HG02870 (cell line): ENCODE measurements around the gene TACR3.
"Not testable (repeated sequence)": the region's sequence is repeated elsewhere in the genome, so short reads cannot be mapped to it uniquely, and the experiment has no call there.

Experiments
- ATAC-seq: cut with Tn5 transposase; IDR thresholded peaks from one replicate; pipeline ENCODE4 v1.9.1; 2021; ENCODE audit warnings: mild to moderate bottlenecking, moderate library complexity; ENCODE audit not compliant: unreplicated experiment

The TACR3 gene, protein sequence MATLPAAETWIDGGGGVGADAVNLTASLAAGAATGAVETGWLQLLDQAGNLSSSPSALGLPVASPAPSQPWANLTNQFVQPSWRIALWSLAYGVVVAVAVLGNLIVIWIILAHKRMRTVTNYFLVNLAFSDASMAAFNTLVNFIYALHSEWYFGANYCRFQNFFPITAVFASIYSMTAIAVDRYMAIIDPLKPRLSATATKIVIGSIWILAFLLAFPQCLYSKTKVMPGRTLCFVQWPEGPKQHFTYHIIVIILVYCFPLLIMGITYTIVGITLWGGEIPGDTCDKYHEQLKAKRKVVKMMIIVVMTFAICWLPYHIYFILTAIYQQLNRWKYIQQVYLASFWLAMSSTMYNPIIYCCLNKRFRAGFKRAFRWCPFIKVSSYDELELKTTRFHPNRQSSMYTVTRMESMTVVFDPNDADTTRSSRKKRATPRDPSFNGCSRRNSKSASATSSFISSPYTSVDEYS

DNA sequence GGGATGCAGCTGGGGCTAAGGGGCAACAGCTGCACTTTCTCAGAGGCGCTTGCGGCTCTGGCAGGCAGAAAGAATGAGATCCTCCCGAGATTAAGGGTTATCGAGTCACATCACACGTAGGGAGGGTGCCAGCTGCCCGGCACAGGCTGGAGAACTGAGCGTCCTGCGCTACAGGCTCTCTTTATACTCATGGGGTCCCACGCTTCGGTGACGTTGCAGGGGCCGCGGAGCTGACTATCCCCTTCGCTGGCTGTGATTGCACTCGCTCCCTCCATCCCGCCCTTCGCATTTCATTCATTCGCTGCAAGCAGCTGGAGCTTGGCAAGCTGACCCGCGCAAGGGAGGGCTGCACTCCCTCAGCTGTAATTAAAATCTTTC is at the start of gene TACR3:
Gene TACR3, minus strand, starts transcription at position 156 of the 378 bp plus-strand sequence. CDS start 310 bp downstream, outside the sequence.
- ATAC-seq = no peak

DNA sequence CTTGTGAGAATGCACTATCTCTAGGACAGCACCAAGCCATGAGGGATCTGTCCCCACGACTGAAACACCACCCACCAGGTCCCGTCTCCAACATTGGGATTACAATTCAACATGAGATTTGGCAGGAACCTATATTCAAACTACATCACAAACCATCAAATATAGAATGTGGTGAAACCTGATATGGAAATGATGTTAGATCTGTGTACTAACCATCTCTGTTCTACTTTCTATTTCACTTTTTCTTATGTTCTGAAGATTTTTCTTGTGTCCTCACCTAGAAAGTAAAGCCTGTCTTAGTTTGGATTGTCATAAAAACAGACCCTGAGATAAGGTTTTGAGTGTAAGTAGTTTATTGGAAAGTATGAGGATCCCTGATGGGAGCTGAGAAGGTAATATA is 37.8 kb upstream of the TACR3 start:
- no peak for ATAC-seq

DNA sequence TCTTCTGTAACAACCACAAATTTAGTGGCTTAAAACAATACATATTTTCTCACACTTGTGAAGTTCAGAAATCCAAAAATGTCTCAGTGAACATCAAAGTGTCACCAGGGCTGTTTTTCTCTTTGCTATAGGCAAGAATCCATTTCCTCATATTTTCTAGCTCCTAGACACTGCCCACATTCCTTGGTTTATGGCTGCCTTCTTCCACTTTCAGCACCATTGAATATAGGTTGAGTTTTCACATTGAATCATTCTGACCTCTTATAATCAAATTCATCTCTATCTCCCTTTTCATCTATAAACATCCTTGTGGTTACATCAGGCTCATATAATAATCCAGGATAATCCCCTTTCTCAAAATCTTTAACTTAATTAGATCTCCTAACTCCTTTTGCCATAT is 37.0 kb upstream of the TACR3 start:
- ATAC-seq = no peak

DNA sequence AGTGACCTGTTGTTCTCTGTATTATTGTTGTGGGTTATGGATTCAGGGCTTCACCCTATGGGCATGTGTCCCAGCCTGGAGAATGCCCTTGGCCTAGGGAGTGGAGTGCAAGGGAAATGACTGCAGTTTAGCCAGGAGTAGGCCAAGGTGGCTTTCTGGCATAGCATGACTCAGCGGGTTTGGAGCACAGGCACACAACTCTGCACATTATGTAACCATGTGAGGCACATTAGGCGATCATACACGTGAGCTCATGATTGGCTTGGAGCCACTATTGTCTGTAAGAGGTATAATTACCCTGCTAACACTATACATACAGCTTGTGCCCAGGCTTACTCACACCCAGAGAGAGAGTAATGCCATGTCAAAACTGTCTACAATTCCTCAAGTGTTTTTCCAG is 35.1 kb upstream of the TACR3 start:
- ATAC-seq = no peak

DNA sequence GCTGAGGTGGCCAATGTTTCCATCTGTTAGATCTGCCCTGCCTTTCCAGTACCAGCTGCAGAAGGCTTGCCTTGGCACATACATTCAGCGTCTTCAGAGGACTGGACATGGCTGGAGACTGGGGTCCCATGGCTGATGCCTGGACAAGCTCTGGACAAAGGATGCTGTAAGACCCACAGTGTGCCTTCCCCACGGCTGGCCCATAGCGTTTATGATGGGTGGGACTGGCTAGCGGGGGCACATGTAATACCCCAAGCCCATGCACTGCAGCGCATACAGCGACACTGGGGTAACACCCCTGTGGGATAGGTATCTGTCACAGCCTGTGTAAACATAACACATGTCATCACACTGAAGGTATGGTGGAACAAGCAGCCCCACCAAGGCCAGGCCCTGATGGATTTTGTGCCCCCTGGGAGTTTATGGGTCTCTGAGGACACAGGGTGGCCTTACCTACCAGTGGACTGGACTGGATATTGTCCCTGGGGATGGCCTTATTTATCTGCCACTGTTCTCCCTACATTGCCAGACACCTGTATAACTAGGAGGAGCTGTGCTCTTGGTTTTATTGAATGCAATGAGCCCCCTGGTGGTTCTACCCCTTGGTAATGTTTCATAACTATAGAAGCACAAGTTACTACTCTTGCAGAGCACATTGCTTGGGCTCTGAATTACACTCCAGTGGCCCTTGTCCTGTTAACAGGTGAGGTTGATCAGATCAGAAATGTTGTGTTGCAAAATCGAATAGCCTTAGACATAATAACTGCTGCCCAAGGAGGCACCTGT is 34.3 kb upstream of the TACR3 start:
- ATAC-seq = no peak

DNA sequence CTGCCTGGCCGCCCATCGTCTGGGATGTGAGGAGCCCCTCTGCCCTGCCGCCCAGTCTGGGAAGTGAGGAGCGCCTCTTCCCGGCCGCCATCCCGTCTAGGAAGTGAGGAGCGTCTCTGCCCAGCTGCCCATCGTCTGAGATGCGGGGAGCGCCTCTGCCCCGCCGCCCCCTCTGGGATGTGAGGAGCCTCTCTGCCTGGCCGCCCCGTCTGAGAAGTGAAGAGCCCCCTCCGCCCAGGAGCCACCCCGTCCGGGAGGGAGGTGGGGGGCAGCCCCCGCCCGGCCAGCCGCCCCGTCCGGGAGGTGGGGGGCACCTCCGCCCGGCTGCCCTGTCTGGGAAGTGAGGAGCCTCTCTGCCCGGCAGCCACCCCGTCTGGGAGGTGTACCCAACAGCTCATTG is 3.4 kb upstream of the TACR3 start:
- not testable (repeated sequence) for ATAC-seq

DNA sequence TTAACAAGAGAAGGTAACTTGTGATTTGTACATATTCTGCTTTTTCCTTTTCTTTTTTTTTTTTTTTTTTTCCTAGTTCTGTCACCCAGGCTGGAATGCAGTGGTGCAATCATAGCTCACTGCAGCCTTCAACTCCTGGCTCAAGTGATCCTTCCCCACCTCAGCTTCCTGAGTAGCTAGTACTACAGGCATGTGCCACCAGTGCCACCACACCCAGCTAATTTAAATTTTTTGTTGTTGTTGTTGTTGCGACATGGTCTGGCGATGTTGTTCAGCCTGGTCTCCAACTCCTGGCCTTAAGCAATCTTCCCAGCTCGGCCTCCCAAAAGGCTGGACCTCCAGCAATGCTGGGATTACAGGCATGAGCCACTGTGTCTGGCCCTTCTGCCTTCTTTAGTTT is 1.5 kb upstream of the TACR3 start:
- ATAC-seq = no peak

DNA sequence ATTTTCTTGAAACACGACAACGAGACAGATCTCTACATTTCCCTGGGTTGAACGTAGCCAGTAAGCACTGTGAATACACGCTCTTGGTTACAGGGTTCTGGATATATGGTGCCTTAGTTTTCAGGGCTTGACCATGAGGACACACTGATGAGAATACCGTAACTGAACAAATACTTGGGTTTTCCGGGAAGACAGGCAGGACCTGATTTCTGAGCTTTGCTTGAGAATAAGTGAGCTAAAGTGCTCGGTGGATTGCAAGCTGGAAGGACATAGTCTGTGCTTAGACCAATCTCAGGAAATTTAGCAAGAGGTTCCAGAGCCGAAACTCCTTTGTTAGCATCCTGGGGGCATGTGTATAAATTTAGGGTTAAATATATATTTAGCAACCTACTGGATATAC is 876 bp upstream of the TACR3 start:
- no peak for ATAC-seq

DNA sequence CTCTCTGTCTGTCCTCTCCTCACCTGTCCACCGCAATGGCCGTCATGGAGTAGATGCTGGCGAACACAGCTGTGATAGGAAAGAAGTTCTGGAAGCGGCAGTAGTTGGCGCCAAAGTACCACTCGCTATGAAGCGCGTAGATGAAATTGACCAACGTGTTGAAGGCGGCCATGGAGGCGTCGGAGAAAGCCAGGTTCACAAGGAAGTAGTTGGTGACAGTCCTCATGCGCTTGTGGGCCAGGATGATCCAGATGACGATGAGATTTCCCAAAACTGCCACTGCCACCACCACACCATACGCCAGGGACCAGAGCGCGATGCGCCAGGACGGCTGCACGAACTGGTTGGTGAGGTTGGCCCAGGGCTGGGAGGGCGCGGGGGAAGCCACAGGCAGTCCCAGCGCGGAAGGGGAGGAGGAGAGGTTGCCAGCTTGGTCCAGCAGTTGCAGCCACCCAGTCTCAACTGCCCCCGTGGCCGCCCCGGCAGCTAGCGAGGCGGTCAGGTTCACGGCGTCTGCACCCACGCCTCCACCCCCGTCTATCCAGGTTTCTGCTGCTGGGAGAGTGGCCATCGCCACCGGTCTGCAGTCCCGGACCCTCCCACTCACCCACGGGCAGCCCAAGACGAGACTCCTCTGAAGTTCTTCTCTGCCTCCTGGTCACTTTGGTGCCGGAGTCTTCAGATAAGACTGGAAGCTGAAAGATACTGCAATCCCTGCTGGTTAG is 518 bp downstream of the TACR3 start:
- no peak for ATAC-seq

DNA sequence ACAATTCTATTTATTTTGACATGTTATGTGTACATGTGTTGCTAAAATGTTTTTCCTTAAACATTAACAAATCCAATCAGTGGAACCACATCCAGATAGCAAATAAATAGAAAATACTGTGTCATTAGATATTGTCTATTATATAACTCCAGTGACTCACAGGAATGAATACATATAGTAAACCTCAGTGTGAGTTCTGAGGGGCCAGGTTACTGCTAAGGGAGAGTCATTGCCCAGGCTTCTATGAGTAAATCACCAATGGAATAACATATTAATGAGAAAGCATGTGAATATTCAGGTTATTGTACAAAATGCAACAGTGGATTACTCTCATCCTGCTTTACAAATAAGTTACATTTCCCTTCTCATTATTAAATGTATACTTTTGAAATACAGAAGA is 27.2 kb downstream of the TACR3 start:
- ATAC-seq = no peak

DNA sequence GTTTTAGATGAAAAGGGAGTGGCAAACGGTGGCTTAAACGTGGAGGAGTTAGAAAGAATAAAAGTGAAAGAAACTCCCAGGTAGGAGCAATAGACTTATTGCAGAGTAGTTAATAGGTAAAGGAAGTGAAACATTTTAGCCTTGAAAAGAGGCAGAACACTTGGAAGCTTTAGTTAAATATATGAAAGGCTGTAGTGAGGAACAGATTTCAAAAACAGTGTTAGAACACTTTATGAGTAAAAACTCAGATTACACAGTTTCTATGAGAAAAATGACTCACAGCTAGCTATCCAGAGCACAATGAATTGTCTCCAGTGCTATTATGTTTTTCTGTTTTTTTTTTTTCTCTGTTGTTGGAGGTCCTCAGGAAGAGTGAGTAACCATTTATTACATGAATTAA is 45.8 kb downstream of the TACR3 start:
- no peak for ATAC-seq

DNA sequence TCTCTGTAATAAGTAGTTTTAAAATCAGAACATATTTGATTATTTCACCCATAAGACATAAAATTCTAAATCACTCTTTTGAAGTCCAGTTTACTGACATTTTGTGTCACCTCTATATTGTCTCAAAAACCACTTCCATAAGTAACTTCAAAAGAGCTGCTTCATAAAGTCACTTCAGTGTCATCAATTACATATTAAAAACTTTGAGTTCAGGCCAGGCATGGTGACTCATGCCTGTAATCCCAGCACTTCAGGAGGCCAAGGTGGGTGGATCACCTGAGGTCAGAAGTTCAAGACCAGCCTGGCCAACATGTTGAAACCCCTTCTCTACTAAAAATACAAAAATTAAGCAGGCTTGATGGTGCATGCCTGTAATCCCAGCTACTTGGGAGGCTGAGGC is 53.0 kb downstream of the TACR3 start:
- not testable (repeated sequence) for ATAC-seq

DNA sequence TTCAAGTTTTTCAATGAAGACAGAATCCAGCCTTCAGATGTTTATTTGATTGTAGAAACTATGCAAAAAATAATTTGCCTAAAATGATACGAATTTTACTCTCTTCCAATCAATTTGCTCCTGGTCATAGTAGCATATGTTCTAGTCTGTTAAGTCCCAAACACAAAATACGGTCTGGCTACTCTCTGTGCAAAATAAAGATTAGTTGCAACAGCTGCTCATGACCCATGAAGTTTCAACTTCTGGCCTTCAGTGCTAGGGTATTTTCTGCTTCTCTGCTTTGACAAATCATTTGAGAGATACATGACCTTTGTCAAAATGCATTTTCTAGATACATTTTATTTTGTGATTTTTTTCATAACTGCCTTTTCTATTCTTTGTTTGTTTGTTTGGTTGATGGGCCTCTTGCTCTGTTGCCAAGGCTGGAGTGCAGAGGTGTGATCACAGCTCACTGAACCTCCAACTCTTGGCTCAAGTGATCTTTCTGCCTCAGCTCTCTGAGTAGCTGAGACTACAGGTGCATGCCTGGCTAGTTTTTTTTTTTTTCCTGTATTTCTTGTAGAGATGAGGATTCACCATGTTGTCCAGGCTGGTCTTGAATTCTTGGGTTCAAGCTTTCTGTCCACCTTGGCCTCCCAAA is 55.2 kb downstream of the TACR3 start:
- no peak for ATAC-seq

DNA sequence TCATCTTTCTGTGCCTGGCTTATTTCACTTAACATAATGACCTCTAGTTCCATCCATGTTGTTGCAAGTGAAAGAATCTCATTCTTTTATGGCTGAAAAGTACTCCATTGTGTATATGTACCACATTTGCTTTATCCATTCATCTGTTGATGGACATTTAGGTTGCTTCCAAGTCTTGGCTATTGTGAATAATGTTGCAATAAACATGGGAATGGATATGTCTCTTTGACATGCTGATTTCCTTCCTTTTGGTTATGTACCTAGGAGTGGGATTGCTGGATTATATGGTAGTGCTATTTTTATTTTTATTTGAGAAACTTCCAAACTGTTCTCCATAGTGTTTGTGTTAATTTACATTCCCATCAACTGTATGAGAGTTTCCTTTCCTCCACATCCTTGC is 71.2 kb downstream of the TACR3 start:
- no peak for ATAC-seq

DNA sequence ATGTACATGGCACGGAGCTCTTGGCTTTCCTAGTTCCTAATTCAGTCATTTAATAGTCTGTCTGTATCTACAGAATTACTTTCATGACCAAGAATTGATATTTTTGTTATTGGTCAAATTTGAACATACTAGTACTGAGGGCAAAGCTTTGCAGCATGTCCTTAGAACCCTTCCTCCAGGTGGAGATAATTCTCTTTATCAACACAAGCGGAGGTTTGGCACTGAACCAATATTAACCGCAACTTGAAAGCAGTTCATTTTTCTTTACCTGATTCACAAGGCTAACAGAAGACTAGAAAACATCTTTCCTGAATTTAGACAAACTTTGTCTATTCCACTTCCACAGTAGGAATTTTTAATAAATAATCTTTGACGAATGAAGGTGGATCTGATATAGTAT is 73.8 kb downstream of the TACR3 start:
- ATAC-seq = no peak

DNA sequence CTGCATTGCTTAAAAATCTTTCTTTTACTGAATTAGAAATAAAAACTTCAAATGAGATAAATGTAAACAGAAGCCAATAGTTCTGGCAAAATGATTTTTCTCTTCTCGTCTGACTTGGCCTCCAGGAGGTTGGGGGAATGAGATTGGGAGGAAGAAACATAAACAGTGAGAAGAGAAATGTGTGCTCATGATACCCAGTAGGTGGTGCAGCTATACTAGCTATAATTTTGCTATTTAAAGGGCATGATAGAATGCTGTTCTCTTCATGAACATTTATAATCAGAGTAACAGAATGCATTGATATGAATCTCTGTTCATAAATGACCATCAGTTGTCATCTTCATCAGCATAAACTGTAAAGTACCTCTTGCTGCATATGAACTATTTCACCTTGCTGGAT is 85.5 kb downstream of the TACR3 start:
- no peak for ATAC-seq

DNA sequence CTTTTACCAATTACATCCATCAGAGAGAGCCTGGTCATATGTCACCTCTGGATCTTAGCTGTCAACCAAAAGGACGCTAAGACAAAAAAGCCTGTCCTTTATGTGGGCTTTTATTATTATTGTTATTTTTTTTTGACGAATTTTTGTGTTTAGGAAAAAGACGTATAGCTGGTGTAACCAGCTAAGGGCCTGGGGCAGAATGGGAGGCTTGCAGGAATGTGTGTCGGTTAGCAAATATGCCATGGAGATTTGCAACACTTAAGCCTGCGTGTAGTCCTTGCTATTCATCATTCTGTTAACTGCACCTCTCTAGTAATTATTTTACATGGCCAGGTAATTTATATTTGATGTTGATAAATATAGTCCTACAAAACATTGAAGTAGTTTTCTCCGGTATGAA is 93.5 kb downstream of the TACR3 start:
- no peak for ATAC-seq

DNA sequence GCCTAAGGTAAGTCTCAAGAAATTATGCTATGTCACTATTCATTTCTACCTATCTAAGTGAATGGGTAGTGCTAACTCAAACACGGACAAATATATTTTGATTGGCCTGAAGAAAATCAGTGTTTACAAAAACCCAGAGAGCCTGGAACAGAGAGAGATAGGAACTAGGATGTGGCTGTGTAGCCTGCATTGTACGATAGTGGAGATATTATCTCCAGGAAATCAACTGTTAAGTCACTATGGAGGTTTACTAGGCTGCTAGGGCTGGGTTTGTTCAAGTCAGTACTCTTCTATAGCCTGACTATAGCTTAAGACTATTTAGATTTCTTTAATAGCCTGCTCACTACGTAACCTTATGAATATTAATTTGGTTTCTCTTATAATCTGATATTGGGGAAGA is 127.9 kb downstream of the TACR3 start:
- ATAC-seq = no peak

DNA sequence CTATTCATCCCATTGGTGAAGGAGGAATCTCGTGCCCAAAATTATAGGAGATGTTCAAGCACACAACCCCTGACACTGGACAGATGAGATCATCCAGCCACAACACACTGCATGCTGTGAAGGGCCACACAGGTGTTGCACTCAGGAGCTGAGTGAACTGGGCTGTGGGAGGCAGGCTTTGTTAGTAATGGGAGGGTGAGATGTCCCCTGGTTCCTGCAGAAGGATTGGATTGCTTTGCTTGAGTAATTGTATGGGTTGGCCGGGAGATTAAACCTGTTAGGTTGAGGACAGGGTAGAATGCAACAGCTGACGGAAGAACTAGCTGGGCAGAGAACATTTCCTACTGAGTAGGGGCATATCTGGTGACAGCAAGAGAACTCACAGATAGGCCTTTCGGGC is 152.2 kb downstream of the TACR3 start:
- no peak for ATAC-seq

DNA sequence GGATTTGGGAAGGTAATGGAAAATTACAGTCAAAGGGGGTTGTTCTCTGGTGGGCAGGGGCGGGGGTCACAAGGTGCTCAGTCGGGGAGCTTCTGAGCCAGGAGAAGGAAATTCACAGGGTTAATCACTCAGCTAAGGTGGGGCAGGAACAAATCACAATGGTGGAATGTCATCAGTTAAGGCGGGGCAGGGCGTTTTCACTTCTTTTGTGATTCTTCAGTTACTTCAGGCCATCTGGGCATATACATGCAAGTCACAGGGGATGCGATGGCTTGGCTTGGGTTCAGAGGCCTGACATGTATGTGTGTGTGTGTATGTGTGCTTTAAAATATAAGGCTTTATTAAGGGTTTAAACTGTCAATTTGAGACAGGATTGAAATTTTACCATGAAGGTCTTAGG is 160.6 kb downstream of the TACR3 start:
- not testable (repeated sequence) for ATAC-seq
